PC-3 (cell line): ENCODE data around the gene FANCC. TPM values are rescaled to one million over a fixed set of nuclear protein-coding genes. Genes with fewer than 3 reads are reported as not detected.

ENCODE experiments used
- ATAC-seq: fragments of 200-7000 bp; cut with Tn5 transposase; 2 replicates; pipeline ENCODE4 v1.9.1; 2020; ENCODE audit warnings: mild to moderate bottlenecking, moderate library complexity
- BruUV-seq: library from RNA; stranded (reverse); fragments of 400-500 nt; replicated peaks from 2 replicates; lab custom pipeline; 2021; lab: Mats Ljungman, UMichigan
- CTCF ChIA-PET: fragments of 300-600 bp; sonication (Branson Sonifier 250); formaldehyde crosslinking; loops from one replicate; lab custom pipeline; 2022; ENCODE audit warnings: antibody characterized with exemption; lab: Charles Lee
- POLR2A ChIA-PET: fragments of 300-600 bp; sonication (Branson Sonifier 250); formaldehyde crosslinking; loops from one replicate; lab custom pipeline; 2022; ENCODE audit warnings: antibody characterized with exemption; ENCODE audit not compliant: unreplicated experiment; lab: Charles Lee
- DNase-seq: peaks from one replicate; pipeline ENCODE4 v3.0.0-alpha.2; 2015
- H2AFZ ChIP-seq: fragments of 300-600 bp; sonication (generic); 2 replicates; pipeline ENCODE4 v1.6.0; 2016; ENCODE audit warnings: antibody characterized with exemption, low read length
- H3F3A ChIP-seq: fragments of 300-600 bp; sonication (generic); one replicate; pipeline ENCODE4 v1.6.0; 2017; ENCODE audit warnings: antibody characterized with exemption, low read length, control low read depth, mild to moderate bottlenecking; ENCODE audit not compliant: unreplicated experiment
- H3K27ac ChIP-seq: fragments of 300-600 bp; sonication (generic); 2 replicates; pipeline ENCODE4 v1.5.1; 2016; ENCODE audit warnings: mild to moderate bottlenecking, low read length
- H3K27me3 ChIP-seq: fragments of 300-600 bp; sonication (generic); 2 replicates; pipeline ENCODE4 v1.6.1; 2016; ENCODE audit warnings: low read length, mixed read lengths
- H3K36me3 ChIP-seq: fragments of 300-600 bp; sonication (generic); 2 replicates; pipeline ENCODE4 v1.6.1; 2016; ENCODE audit warnings: low read depth, mixed run types, low read length, mixed read lengths
- H3K4me1 ChIP-seq: fragments of 300-600 bp; sonication (generic); 2 replicates; pipeline ENCODE4 v1.5.1; 2016; ENCODE audit warnings: low read length; ENCODE audit not compliant: insufficient read depth
- H3K4me2 ChIP-seq: fragments of 300-600 bp; sonication (generic); 2 replicates; pipeline ENCODE4 v1.6.0; 2016; ENCODE audit warnings: low read length
- H3K4me3 ChIP-seq: fragments of 300-600 bp; sonication (generic); 2 replicates; pipeline ENCODE4 v1.5.1; 2016; ENCODE audit warnings: mild to moderate bottlenecking, low read length, mixed read lengths
- H3K79me2 ChIP-seq: fragments of 300-600 bp; sonication (generic); 2 replicates; pipeline ENCODE4 v1.6.1; 2017; ENCODE audit warnings: low read length, mixed read lengths
- H3K9ac ChIP-seq: fragments of 300-600 bp; sonication (generic); 2 replicates; pipeline ENCODE4 v1.6.0; 2016; ENCODE audit warnings: mild to moderate bottlenecking, low read length
- H3K9me2 ChIP-seq: fragments of 300-600 bp; sonication (generic); replicated peaks from 2 replicates; pipeline ENCODE4 v1.6.1; 2016; ENCODE audit warnings: mixed run types, low read length, mixed read lengths
- H3K9me3 ChIP-seq: fragments of 300-600 bp; sonication (generic); 2 replicates; pipeline ENCODE4 v1.6.1; 2016; ENCODE audit warnings: low read length, mixed read lengths
- H4K20me1 ChIP-seq: fragments of 300-600 bp; sonication (generic); 2 replicates; pipeline ENCODE4 v1.6.1; 2016; ENCODE audit warnings: low read length, mixed read lengths
- EZH2 ChIP-seq: fragments of 300-600 bp; sonication (generic); IDR thresholded peaks from one replicate; pipeline ENCODE4 v1.6.1; 2017; ENCODE audit warnings: antibody characterized with exemption, mild to moderate bottlenecking, low read length; ENCODE audit not compliant: unreplicated experiment
- EZH2phosphoT487 ChIP-seq: fragments of 300-600 bp; sonication (generic); IDR thresholded peaks from 2 replicates; pipeline ENCODE4 v1.6.1; 2018; ENCODE audit warnings: mild to moderate bottlenecking, antibody characterized with exemption, low read length, borderline replicate concordance
- intact Hi-C: fragments of 100-400 bp; cut with micrococcal nuclease; formaldehyde crosslinking; loops from 2 replicates; pipeline ENCODE4 v1.9.0; 2023
- total RNA-seq: library from RNA; depleted of rRNA; stranded (reverse); fragments of >200 nt; gene quantifications from 2 replicates; pipeline ENCODE4 v1.2.3, GENCODE V29; 2014
- TF ChIP-seq, protein P1 (sequence below): fragments of 300-600 bp; sonication (generic); conservative IDR thresholded peaks from 2 replicates; pipeline ENCODE4 v1.5.1; 2017; ENCODE audit warnings: antibody characterized with exemption, low read depth, mild to moderate bottlenecking, low read length

FANCC gene
- total RNA-seq, 1 experiment from 2014 or later, result 6.9 TPM

DNA sequence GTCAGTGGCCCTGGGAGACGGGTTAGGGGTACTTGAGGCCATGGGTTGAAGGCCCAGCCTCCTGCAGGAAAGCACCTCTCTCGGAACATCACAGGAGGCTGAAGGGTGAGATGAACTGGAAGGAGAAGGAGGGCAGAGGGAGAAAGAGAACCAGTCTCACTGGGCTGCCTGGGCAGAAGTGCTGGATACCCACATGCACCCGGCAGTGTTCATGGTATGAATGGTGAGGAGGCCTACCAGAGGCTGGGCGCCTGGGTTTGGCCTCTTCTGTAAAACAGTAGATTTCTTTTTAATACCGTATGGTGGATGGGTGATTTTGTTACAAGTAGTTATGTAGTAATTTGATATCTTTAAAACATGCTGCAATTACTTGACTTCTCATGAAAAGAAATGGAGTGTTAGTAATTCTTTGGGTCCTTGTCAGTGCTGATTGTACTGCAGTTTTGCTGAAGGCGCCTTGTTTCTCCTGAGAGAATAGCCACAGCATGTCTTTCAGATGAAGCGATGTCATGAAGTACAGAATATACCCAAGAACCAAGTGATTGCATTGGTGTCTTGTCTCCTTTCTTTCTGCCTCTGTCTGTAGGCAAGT, 258.6 kb downstream of the FANCC start:
- Histone ChIP-seq H2AFZ (no peak overlapping the region), H3K27ac (no peak overlapping the region), H3K4me1 (peaks cover 19% of the 10 kb centered on the region), H3F3A (no peaks in the 10 kb centered on the region), H3K9me3 (no peaks in the 10 kb centered on the region), H3K9ac (no peak overlapping the region), H3K79me2 (peaks cover 62% of the 10 kb centered on the region), H3K4me3 (no peak overlapping the region), H3K36me3 (peaks cover 10% of the 10 kb centered on the region), H3K9me2 (no peaks in the 10 kb centered on the region), H3K27me3 (no peaks in the 10 kb centered on the region), H4K20me1 (no peaks in the 10 kb centered on the region), H3K4me2 (no peak overlapping the region)
- ATAC-seq (no peak), DNase-seq (no peak)
- TF ChIP-seq, protein P1, sequence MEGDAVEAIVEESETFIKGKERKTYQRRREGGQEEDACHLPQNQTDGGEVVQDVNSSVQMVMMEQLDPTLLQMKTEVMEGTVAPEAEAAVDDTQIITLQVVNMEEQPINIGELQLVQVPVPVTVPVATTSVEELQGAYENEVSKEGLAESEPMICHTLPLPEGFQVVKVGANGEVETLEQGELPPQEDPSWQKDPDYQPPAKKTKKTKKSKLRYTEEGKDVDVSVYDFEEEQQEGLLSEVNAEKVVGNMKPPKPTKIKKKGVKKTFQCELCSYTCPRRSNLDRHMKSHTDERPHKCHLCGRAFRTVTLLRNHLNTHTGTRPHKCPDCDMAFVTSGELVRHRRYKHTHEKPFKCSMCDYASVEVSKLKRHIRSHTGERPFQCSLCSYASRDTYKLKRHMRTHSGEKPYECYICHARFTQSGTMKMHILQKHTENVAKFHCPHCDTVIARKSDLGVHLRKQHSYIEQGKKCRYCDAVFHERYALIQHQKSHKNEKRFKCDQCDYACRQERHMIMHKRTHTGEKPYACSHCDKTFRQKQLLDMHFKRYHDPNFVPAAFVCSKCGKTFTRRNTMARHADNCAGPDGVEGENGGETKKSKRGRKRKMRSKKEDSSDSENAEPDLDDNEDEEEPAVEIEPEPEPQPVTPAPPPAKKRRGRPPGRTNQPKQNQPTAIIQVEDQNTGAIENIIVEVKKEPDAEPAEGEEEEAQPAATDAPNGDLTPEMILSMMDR, result no peak
- no peak for TF ChIP-seq EZH2phosphoT487
- no peak for TF ChIP-seq EZH2
- intact Hi-C loops, result no loop called here
- POLR2A ChIA-PET, result no interaction called here
- no TSS peak for BruUV-seq
- CTCF ChIA-PET, result no interaction called here

DNA sequence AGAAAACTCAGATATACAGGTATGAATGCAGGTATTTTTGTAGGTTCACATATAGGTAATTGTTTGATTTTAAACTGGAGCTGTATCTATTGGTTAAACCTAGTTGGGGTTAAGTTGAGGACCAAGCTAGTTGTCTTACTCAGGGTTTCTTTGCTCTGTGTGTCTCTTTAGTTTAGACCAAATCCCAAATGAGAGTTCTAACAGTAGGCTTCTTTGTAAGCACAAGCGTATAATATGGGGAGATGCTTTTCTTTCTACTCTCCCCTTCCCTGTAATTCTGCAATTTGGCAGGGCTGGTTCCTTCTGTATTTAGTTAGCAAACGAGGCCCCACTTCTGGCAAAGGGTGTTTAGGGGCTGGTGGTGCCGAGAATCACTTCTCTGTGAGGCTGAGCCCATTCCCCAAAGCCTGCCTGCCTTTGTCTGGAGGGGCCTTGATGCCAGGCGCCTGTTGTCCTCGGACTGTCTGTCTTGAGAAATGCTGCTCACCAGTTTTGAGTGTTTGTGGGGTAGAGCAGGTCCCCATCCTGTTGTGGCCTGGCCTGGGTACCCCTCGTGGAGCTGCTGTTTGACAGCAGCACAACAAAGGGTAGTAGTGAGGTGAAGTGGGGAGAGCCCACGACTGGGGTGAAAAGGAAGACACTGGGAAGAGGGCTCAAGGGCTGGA, 259.3 kb downstream of the FANCC start:
- ChIA-PET POLR2A (interaction anchor here (0.6 kb wide), 1 partner anchor 79 kb away, joined by 3 read pairs; no protein-coding TSS in a partner anchor), CTCF (no interaction called here)
- no peak overlapping the region for H3K9ac ChIP-seq

More for the DNA sequence above, 259.3 kb downstream of the FANCC start:
- Histone ChIP-seq H3K4me1 (peaks cover 19% of the 10 kb centered on the region), H3K27ac (no peak overlapping the region), H3K9me3 (no peaks in the 10 kb centered on the region), H2AFZ (no peak overlapping the region), H4K20me1 (no peaks in the 10 kb centered on the region), H3K4me3 (no peak overlapping the region), H3K9me2 (no peaks in the 10 kb centered on the region), H3F3A (no peaks in the 10 kb centered on the region), H3K79me2 (peaks cover 68% of the 10 kb centered on the region), H3K27me3 (no peaks in the 10 kb centered on the region), H3K4me2 (no peak overlapping the region), H3K36me3 (peaks cover 10% of the 10 kb centered on the region)
- no peak for DNase-seq
- TF ChIP-seq EZH2, result no peak
- TF ChIP-seq, protein P1, result no peak
- TF ChIP-seq EZH2phosphoT487, result no peak
- intact Hi-C loops, result no loop called here
- ATAC-seq, result no peak
- no TSS peak for BruUV-seq
